HepG2 (cell line): ENCODE data around the gene ARAP1. TPM values are rescaled to one million over a fixed set of nuclear protein-coding genes. Genes with fewer than 3 reads are reported as not detected.
A peak's percentile ranks its signal among the peaks of the same experiment; 100 is the strongest.

Source experiments
- ESRRA ChIP-seq: sonication (generic); formaldehyde crosslinking; IDR thresholded peaks from 2 replicates; pipeline ENCODE4 v1.5.1; 2020; ENCODE audit warnings: mild to moderate bottlenecking, low read depth, missing genetic modification reagents
- GLI4 ChIP-seq: sonication (generic); formaldehyde crosslinking; IDR thresholded peaks from 2 replicates; pipeline ENCODE4 v1.5.1; 2020; ENCODE audit warnings: missing genetic modification reagents, mild to moderate bottlenecking, moderate library complexity, borderline replicate concordance
- KLF9 ChIP-seq: IDR thresholded peaks from 2 replicates; pipeline ENCODE4 v1.6.1; 2016; ENCODE audit warnings: low read depth
- NCOR1 ChIP-seq: fragments of 200-600 bp; sonication (generic); IDR thresholded peaks from 2 replicates; pipeline ENCODE4 v1.7.0; 2017; ENCODE audit warnings: antibody characterized with exemption, low read length, borderline replicate concordance
- SKIL ChIP-seq: sonication (generic); formaldehyde crosslinking; IDR thresholded peaks from 2 replicates; pipeline ENCODE4 v1.8.0; 2022; ENCODE audit warnings: missing genetic modification reagents, mild to moderate bottlenecking, moderate library complexity, borderline replicate concordance
- ZNF280D ChIP-seq: sonication (generic); formaldehyde crosslinking; IDR thresholded peaks from 2 replicates; pipeline ENCODE4 v1.5.1; 2020; ENCODE audit warnings: mild to moderate bottlenecking, missing genetic modification reagents
- ZNF510 ChIP-seq: sonication (generic); formaldehyde crosslinking; IDR thresholded peaks from 2 replicates; pipeline ENCODE4 v1.4.0; 2020; ENCODE audit warnings: low read depth, mild to moderate bottlenecking, missing genetic modification reagents
- ZNF775 ChIP-seq: sonication (generic); formaldehyde crosslinking; IDR thresholded peaks from 2 replicates; pipeline ENCODE4 v1.4.0; 2020; ENCODE audit warnings: missing genetic modification reagents, mild to moderate bottlenecking, moderate library complexity, borderline replicate concordance
- ZNF839 ChIP-seq: sonication (generic); formaldehyde crosslinking; IDR thresholded peaks from 2 replicates; pipeline ENCODE4 v1.4.0; 2020; ENCODE audit warnings: missing genetic modification reagents, mild to moderate bottlenecking, borderline replicate concordance
- polyA plus RNA-seq, 8 experiments: library from polyadenylated mRNA; depleted of rRNA in 3 of 8; stranded (reverse) in 7 of 8; unstranded in 1 of 8; fragments of >200 nt; fragmentation: Illumina TruSeq in 4 of 8; extraction: Trizol in 4 of 8; gene quantifications; 2 replicates each; pipeline versions ENCODE4 v1.2.1 to v1.2.3, GENCODE V29; 2011 to 2016; ENCODE audit warnings: low read depth in 4 of 8, missing spikeins in 1 of 8, mixed read lengths in 1 of 8; ENCODE audit not compliant: insufficient read depth in 1 of 8
- total RNA-seq, 5 experiments: library from RNA; depleted of rRNA; stranded (reverse); fragments of >200 nt; fragmentation: Illumina TruSeq; extraction: Trizol; gene quantifications; 2 replicates each; pipeline ENCODE4 v1.2.3, GENCODE V29; 2016; ENCODE audit warnings: low read depth in 1 of 5
- TF ChIP-seq, protein P1 (sequence below): sonication (generic); formaldehyde crosslinking; IDR thresholded peaks from 2 replicates; pipeline ENCODE4 v1.4.0; 2020; ENCODE audit warnings: missing genetic modification reagents
- TF ChIP-seq, protein P2 (sequence below): sonication (generic); formaldehyde crosslinking; IDR thresholded peaks from 2 replicates; pipeline ENCODE4 v1.8.0; 2022; ENCODE audit warnings: low read depth, missing genetic modification reagents
- TF ChIP-seq, protein P3 (sequence below): sonication (generic); formaldehyde crosslinking; IDR thresholded peaks from 2 replicates; pipeline ENCODE4 v1.4.0; 2020; ENCODE audit warnings: mild to moderate bottlenecking, missing genetic modification reagents

Gene ARAP1
- total and polyA plus RNA-seq, 2 of the 13 experiments (the other 11 are each of a cell fraction or from before 2014, with no cell fraction given): 43.2 to 55.5 TPM

- TF ChIP-seq, protein P1, sequence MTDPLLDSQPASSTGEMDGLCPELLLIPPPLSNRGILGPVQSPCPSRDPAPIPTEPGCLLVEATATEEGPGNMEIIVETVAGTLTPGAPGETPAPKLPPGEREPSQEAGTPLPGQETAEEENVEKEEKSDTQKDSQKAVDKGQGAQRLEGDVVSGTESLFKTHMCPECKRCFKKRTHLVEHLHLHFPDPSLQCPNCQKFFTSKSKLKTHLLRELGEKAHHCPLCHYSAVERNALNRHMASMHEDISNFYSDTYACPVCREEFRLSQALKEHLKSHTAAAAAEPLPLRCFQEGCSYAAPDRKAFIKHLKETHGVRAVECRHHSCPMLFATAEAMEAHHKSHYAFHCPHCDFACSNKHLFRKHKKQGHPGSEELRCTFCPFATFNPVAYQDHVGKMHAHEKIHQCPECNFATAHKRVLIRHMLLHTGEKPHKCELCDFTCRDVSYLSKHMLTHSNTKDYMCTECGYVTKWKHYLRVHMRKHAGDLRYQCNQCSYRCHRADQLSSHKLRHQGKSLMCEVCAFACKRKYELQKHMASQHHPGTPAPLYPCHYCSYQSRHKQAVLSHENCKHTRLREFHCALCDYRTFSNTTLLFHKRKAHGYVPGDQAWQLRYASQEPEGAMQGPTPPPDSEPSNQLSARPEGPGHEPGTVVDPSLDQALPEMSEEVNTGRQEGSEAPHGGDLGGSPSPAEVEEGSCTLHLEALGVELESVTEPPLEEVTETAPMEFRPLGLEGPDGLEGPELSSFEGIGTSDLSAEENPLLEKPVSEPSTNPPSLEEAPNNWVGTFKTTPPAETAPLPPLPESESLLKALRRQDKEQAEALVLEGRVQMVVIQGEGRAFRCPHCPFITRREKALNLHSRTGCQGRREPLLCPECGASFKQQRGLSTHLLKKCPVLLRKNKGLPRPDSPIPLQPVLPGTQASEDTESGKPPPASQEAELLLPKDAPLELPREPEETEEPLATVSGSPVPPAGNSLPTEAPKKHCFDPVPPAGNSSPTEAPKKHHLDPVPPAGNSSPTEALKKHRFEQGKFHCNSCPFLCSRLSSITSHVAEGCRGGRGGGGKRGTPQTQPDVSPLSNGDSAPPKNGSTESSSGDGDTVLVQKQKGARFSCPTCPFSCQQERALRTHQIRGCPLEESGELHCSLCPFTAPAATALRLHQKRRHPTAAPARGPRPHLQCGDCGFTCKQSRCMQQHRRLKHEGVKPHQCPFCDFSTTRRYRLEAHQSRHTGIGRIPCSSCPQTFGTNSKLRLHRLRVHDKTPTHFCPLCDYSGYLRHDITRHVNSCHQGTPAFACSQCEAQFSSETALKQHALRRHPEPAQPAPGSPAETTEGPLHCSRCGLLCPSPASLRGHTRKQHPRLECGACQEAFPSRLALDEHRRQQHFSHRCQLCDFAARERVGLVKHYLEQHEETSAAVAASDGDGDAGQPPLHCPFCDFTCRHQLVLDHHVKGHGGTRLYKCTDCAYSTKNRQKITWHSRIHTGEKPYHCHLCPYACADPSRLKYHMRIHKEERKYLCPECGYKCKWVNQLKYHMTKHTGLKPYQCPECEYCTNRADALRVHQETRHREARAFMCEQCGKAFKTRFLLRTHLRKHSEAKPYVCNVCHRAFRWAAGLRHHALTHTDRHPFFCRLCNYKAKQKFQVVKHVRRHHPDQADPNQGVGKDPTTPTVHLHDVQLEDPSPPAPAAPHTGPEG: 0 out of 2 replicates have a peak, but pooled peaks have one; percentile 64
- no peak for TF ChIP-seq ZNF839
- TF ChIP-seq ESRRA: no peak
- TF ChIP-seq GLI4: no peak
- TF ChIP-seq, protein P2, sequence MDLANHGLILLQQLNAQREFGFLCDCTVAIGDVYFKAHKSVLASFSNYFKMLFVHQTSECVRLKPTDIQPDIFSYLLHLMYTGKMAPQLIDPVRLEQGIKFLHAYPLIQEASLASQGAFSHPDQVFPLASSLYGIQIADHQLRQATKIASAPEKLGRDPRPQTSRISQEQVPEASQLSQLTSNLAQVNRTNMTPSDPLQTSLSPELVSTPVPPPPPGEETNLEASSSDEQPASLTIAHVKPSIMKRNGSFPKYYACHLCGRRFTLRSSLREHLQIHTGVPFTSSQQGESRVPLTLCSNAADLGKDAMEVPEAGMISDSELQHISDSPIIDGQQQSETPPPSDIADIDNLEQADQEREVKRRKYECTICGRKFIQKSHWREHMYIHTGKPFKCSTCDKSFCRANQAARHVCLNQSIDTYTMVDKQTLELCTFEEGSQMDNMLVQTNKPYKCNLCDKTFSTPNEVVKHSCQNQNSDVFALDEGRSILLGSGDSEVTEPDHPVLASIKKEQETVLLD (CRISPR knock-in tag): 0 out of 2 replicates have a peak, but pooled peaks have one; percentile 27
- TF ChIP-seq, protein P3, sequence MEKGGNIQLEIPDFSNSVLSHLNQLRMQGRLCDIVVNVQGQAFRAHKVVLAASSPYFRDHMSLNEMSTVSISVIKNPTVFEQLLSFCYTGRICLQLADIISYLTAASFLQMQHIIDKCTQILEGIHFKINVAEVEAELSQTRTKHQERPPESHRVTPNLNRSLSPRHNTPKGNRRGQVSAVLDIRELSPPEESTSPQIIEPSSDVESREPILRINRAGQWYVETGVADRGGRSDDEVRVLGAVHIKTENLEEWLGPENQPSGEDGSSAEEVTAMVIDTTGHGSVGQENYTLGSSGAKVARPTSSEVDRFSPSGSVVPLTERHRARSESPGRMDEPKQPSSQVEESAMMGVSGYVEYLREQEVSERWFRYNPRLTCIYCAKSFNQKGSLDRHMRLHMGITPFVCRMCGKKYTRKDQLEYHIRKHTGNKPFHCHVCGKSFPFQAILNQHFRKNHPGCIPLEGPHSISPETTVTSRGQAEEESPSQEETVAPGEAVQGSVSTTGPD: no peak
- TF ChIP-seq SKIL (CRISPR knock-in tag): no peak
- TF ChIP-seq ZNF280D: no peak
- TF ChIP-seq KLF9: no peak
- TF ChIP-seq ZNF510 (CRISPR knock-in tag): no peak
- TF ChIP-seq NCOR1: peak; percentile 57; the same call in 1 of the 2 replicates
- TF ChIP-seq ZNF775: no peak
These were observed 30.1 kb upstream of the ARAP1 start (continued) for GRCh38 chr11:72782081-72782920.
